HEK293 (cell line): Measurements from ENCODE around the gene CLN5.
A peak's percentile ranks its signal among the peaks of the same experiment; 100 is the strongest.
"Not testable (repeated sequence)": the region's sequence is repeated elsewhere in the genome, so short reads cannot be mapped to it uniquely, and the experiment has no call there.

ENCODE experiments used
- CTCF ChIA-PET: fragments of 350-600 bp; formaldehyde crosslinking; extraction: SDS; loops from one replicate; lab custom pipeline; 2021; ENCODE audit warnings: antibody characterized with exemption; lab: Yijun Ruan, JAX
- POLR2A ChIA-PET: fragments of 300-600 bp; formaldehyde crosslinking; extraction: SDS; loops from one replicate; lab custom pipeline; 2020; ENCODE audit warnings: antibody characterized with exemption, inconsistent platforms; lab: Yijun Ruan, JAX
- H3K27ac ChIP-seq: fragments of 200-500 bp; sonication (Bioruptor generic); 2 replicates; pipeline ENCODE4 v1.5.1; 2014; ENCODE audit warnings: low read depth, low read length, control low read depth, inconsistent platforms; ENCODE audit errors: extremely low read depth
- H3K36me3 ChIP-seq, 2 experiments: fragments of 200-500 bp in 1 of 2; sonication (Bioruptor generic) in 1 of 2; 1 replicate in 1 of 2; 2 replicates in 1 of 2; pipeline ENCODE4 v1.5.1; 2014 to 2017; ENCODE audit warnings: inconsistent platforms in 2 of 2, low read length in 2 of 2; ENCODE audit not compliant: control insufficient read depth in 2 of 2, insufficient read depth in 1 of 2
- H3K4me1 ChIP-seq: fragments of 200-500 bp; sonication (Bioruptor generic); 2 replicates; pipeline ENCODE4 v1.5.1; 2014; ENCODE audit warnings: mild to moderate bottlenecking, low read length, inconsistent platforms; ENCODE audit not compliant: control insufficient read depth, insufficient read depth
- H3K4me3 ChIP-seq: 2 replicates; pipeline ENCODE4 v1.5.1; 2011; ENCODE audit warnings: low read depth, mild to moderate bottlenecking, control low read depth, low read length, moderate library complexity
- H3K9me3 ChIP-seq: fragments of 200-500 bp; sonication (Bioruptor generic); 2 replicates; pipeline ENCODE4 v1.5.1; 2014; ENCODE audit warnings: low read depth, low read length, inconsistent platforms; ENCODE audit not compliant: control insufficient read depth, insufficient read depth
- OSR2 ChIP-seq: fragments of 450-650 bp; formaldehyde crosslinking; IDR thresholded peaks from 2 replicates; pipeline ENCODE4 v1.5.1; 2016; ENCODE audit warnings: missing biosample characterization, missing genetic modification characterization
- SCRT2 ChIP-seq: fragments of 450-650 bp; formaldehyde crosslinking; IDR thresholded peaks from 2 replicates; pipeline ENCODE4 v1.5.1; 2016; ENCODE audit warnings: missing biosample characterization, missing genetic modification characterization
- SP3 ChIP-seq: fragments of 450-650 bp; formaldehyde crosslinking; IDR thresholded peaks from 2 replicates; pipeline ENCODE4 v1.5.1; 2016; ENCODE audit warnings: missing biosample characterization, missing genetic modification characterization
- ZNF146 ChIP-seq: fragments of 450-650 bp; formaldehyde crosslinking; IDR thresholded peaks from 2 replicates; pipeline ENCODE4 v1.5.1; 2016; ENCODE audit warnings: missing biosample characterization, missing genetic modification characterization
- ZNF2 ChIP-seq: fragments of 450-650 bp; formaldehyde crosslinking; IDR thresholded peaks from 2 replicates; pipeline ENCODE4 v1.5.1; 2016; ENCODE audit warnings: missing biosample characterization, missing genetic modification characterization
- ZNF26 ChIP-seq: fragments of 450-650 bp; formaldehyde crosslinking; IDR thresholded peaks from 2 replicates; pipeline ENCODE4 v1.5.1; 2016; ENCODE audit warnings: missing biosample characterization, missing genetic modification characterization
- ZNF280D ChIP-seq: fragments of 450-650 bp; formaldehyde crosslinking; IDR thresholded peaks from 2 replicates; pipeline ENCODE4 v1.5.1; 2016; ENCODE audit warnings: missing biosample characterization, missing genetic modification characterization
- ZNF302 ChIP-seq: fragments of 450-650 bp; formaldehyde crosslinking; IDR thresholded peaks from 2 replicates; pipeline ENCODE4 v1.5.1; 2016; ENCODE audit warnings: missing biosample characterization, missing genetic modification characterization, low read depth
- ZNF639 ChIP-seq: fragments of 450-650 bp; formaldehyde crosslinking; IDR thresholded peaks from 2 replicates; pipeline ENCODE4 v1.5.1; 2016; ENCODE audit warnings: missing biosample characterization, missing genetic modification characterization
- ZSCAN23 ChIP-seq: fragments of 450-650 bp; formaldehyde crosslinking; IDR thresholded peaks from 2 replicates; pipeline ENCODE4 v1.5.1; 2016; ENCODE audit warnings: missing biosample characterization, missing genetic modification characterization
- ZSCAN5A ChIP-seq: fragments of 450-650 bp; formaldehyde crosslinking; IDR thresholded peaks from 2 replicates; pipeline ENCODE4 v1.5.1; 2016; ENCODE audit warnings: missing biosample characterization, missing genetic modification characterization

Gene CLN5

GRCh38 chr13:77009719-77010118 is 17.8 kb downstream of the CLN5 start:
- peak; percentile 93 for TF ChIP-seq ZNF146 (tag by site-specific recombination)
- TF ChIP-seq, all 188 proteins: peak for 1; not testable (repeated sequence) for 187
- H3K27ac ChIP-seq, H3K4me1 ChIP-seq, H3K4me3 ChIP-seq, CTCF ChIA-PET, H3K9me3 ChIP-seq: not testable (repeated sequence)
- H3K36me3 ChIP-seq, result peaks cover 9 to 84% of the 10 kb centered on the region in 2 experiments; a peak in 2 of 3 replicates
- POLR2A ChIA-PET, result interaction anchor here (0.6 kb wide), 1 partner anchor 1324 kb away, joined by 3 read pairs; no protein-coding TSS in a partner anchor

- CTCF ChIA-PET, result interaction anchor here (1.1 to 1.7 kb wide), 2 partner anchors 11 kb away, joined by 4 read pairs; no protein-coding TSS in a partner anchor
Observed at GRCh38 chr13:77013853-77014542, 22.1 kb downstream of the CLN5 start.

GRCh38 chr13:77014906-77015685 is 23.2 kb downstream of the CLN5 start:
- POLR2A ChIA-PET, result no interaction called here
- no peak overlapping the region for H3K4me3 ChIP-seq
- no peak overlapping the region for H3K27ac ChIP-seq
- CTCF ChIA-PET, result interaction anchor here (1.7 kb wide), 1 partner anchor 13 kb away, joined by 4 read pairs; no protein-coding TSS in a partner anchor
- H3K36me3 ChIP-seq, result peaks cover 20 to 95% of the 10 kb centered on the region in 2 experiments
- H3K9me3 ChIP-seq, result no peaks in the 10 kb centered on the region
- no peaks in the 10 kb centered on the region for H3K4me1 ChIP-seq
- TF ChIP-seq OSR2, result no peak
- no peak for TF ChIP-seq ZNF280D
- TF ChIP-seq ZSCAN5A, result no peak
- no peak for TF ChIP-seq ZNF639 (tag by site-specific recombination)
- no peak for TF ChIP-seq ZNF26
- TF ChIP-seq SP3 (tag by site-specific recombination), result no peak
- no peak for TF ChIP-seq ZSCAN23
- TF ChIP-seq, all 188 proteins: peak for 0

More at GRCh38 chr13:77013853-77014542, 22.1 kb downstream of the CLN5 start:
- Histone ChIP-seq H3K27ac (no peak overlapping the region), H3K9me3 (no peaks in the 10 kb centered on the region), H3K36me3 (peaks cover 20 to 98% of the 10 kb centered on the region in 2 experiments), H3K4me3 (no peak overlapping the region), H3K4me1 (no peaks in the 10 kb centered on the region)
- POLR2A ChIA-PET, result no interaction called here
- TF ChIP-seq SCRT2 (tag by site-specific recombination) (no peak), ZNF302 (tag by site-specific recombination) (no peak), ZNF2 (tag by site-specific recombination) (no peak)
